HepG2 (cell line): ENCODE results near the gene SLC6A6. TPM values are rescaled to one million over a fixed set of nuclear protein-coding genes. Genes with fewer than 3 reads are reported as not detected.

Experiments used
- ATAC-seq: fragments of 200-7000 bp; cut with Tn5 transposase; 3 replicates; pipeline ENCODE4 v1.9.1; 2020; ENCODE audit warnings: mild to moderate bottlenecking, moderate library complexity
- BruUV-seq: library from RNA; stranded (reverse); fragments of 400-500 nt; replicated peaks from 2 replicates; lab custom pipeline; 2021; lab: Mats Ljungman, UMichigan
- CTCF ChIA-PET: fragments of 300-600 bp; formaldehyde crosslinking; extraction: SDS; loops from one replicate; lab custom pipeline; 2021; ENCODE audit warnings: low total read pairs, inconsistent platforms, low intra/inter-chr PET ratio; lab: Yijun Ruan, JAX
- POLR2A ChIA-PET: fragments of 350-600 bp; sonication (Branson Sonifier 250); formaldehyde crosslinking; loops from one replicate; lab custom pipeline; 2020; ENCODE audit warnings: antibody characterized with exemption, inconsistent platforms; lab: Yijun Ruan, JAX
- DNase-seq: peaks from one replicate; pipeline ENCODE4 v3.0.0-alpha.2; 2015; ENCODE audit warnings: low spot score
- FAIRE-seq: peaks from 3 replicates; lab custom pipeline; 2011; peaks lifted over from hg19 to GRCh38; lab: Jason Lieb, UNC
- H2AFZ ChIP-seq: one replicate; pipeline ENCODE4 v1.6.1; 2011; ENCODE audit warnings: low read length, inconsistent platforms
- H3K27ac ChIP-seq: fragments of 300-600 bp; 3 replicates; pipeline ENCODE4 v1.8.0; 2011; ENCODE audit warnings: mixed run types, mild to moderate bottlenecking, mixed read lengths, low read length, inconsistent platforms; ENCODE audit not compliant: insufficient read depth; ENCODE audit errors: extremely low read length
- H3K27me3 ChIP-seq, 2 experiments: fragments of 200-600 bp in 1 of 2; 2 replicates in 1 of 2; 3 replicates in 1 of 2; pipeline versions ENCODE4 v1.6.0 to v1.8.0; 2011; ENCODE audit warnings: low read length in 2 of 2, mild to moderate bottlenecking in 2 of 2, moderate library complexity in 2 of 2, inconsistent platforms in 1 of 2; ENCODE audit not compliant: insufficient read depth in 2 of 2, control insufficient read depth in 1 of 2
- H3K36me3 ChIP-seq, 2 experiments: fragments of 200-600 bp in 1 of 2; replicated peaks in 1 of 2; 2 replicates in 1 of 2; 3 replicates in 1 of 2; pipeline versions ENCODE4 v1.5.1 to v1.8.0; 2011; ENCODE audit warnings: low read length in 2 of 2, inconsistent platforms in 1 of 2; ENCODE audit not compliant: insufficient read depth in 2 of 2, control insufficient read depth in 1 of 2
- H3K4me1 ChIP-seq: 2 replicates; pipeline ENCODE4 v1.5.1; 2012; ENCODE audit warnings: low read length, inconsistent platforms; ENCODE audit not compliant: insufficient read depth
- H3K4me2 ChIP-seq: 2 replicates; pipeline ENCODE4 v1.6.0; 2011; ENCODE audit warnings: low read depth, low read length, inconsistent platforms
- H3K4me3 ChIP-seq, 3 experiments: fragments of 200-600 bp in 1 of 3; sonication (generic), shearing (Covaris generic) in 1 of 3; replicated peaks in 1 of 3; 2 replicates each; pipeline ENCODE4 v1.5.1; 2011 to 2016; ENCODE audit warnings: low read length in 3 of 3, inconsistent platforms in 2 of 3, low read depth in 2 of 3, mild to moderate bottlenecking in 2 of 3, control low read depth in 1 of 3, mixed read lengths in 1 of 3; ENCODE audit not compliant: insufficient read depth in 1 of 3
- H3K79me2 ChIP-seq: one replicate; pipeline ENCODE4 v1.6.1; 2011; ENCODE audit warnings: low read length, inconsistent platforms; ENCODE audit not compliant: insufficient read depth
- H3K9ac ChIP-seq: 2 replicates; pipeline ENCODE4 v1.6.0; 2011; ENCODE audit warnings: mild to moderate bottlenecking, low read depth, low read length, inconsistent platforms; ENCODE audit not compliant: insufficient read depth
- H3K9me3 ChIP-seq: 2 replicates; pipeline ENCODE4 v1.5.1; 2012; ENCODE audit warnings: mild to moderate bottlenecking, low read length
- H4K20me1 ChIP-seq: 2 replicates; pipeline ENCODE4 v1.6.0; 2011; ENCODE audit warnings: inconsistent platforms, mild to moderate bottlenecking, low read length, moderate library complexity; ENCODE audit not compliant: insufficient read depth
- ATF5 ChIP-seq: sonication (generic); formaldehyde crosslinking; IDR thresholded peaks from 2 replicates; pipeline ENCODE4 v1.4.0; 2020; ENCODE audit warnings: mild to moderate bottlenecking, low read depth, missing genetic modification reagents
- EZH2 ChIP-seq: conservative IDR thresholded peaks from 2 replicates; pipeline ENCODE4 v1.6.1; 2012; ENCODE audit warnings: mild to moderate bottlenecking, low read depth, low read length, moderate library complexity
- KLF6 ChIP-seq: IDR thresholded peaks from 2 replicates; pipeline ENCODE4 v1.8.0; 2016; ENCODE audit warnings: missing biosample characterization, missing genetic modification reagents
- SOX13 ChIP-seq, 3 experiments: fragments of 450-650 bp in 1 of 3; sonication (generic) in 1 of 3; formaldehyde crosslinking in 1 of 3; IDR thresholded peaks in 2 of 3; conservative IDR thresholded peaks in 1 of 3; 2 replicates each; pipeline versions ENCODE4 v1.5.0 to v1.6.1; 2016 to 2020; ENCODE audit warnings: antibody characterized with exemption in 1 of 3, mild to moderate bottlenecking in 1 of 3, missing compliant biosample characterization in 1 of 3, missing genetic modification reagents in 1 of 3, moderate library complexity in 1 of 3
- SOX5 ChIP-seq: IDR thresholded peaks from 2 replicates; pipeline ENCODE4 v1.6.1; 2016; ENCODE audit warnings: borderline replicate concordance
- ZBTB40 ChIP-seq, 2 experiments: fragments of 450-650 bp in 1 of 2; sonication (generic) in 1 of 2; formaldehyde crosslinking in 1 of 2; IDR thresholded peaks; 2 replicates each; pipeline versions ENCODE4 v1.6.1 to v1.8.0; 2016 to 2022; ENCODE audit warnings: antibody characterized with exemption in 1 of 2, mild to moderate bottlenecking in 1 of 2, missing genetic modification reagents in 1 of 2
- ZFP1 ChIP-seq: IDR thresholded peaks from 2 replicates; pipeline ENCODE4 v1.6.1; 2016
- ZFP36 ChIP-seq: fragments of 150-350 bp; IDR thresholded peaks from 2 replicates; pipeline ENCODE4 v1.6.1; 2018; ENCODE audit warnings: borderline replicate concordance, low read length, low read depth; ENCODE audit not compliant: partially characterized antibody
- ZIK1 ChIP-seq: sonication (generic); formaldehyde crosslinking; IDR thresholded peaks from 2 replicates; pipeline ENCODE4 v1.5.0; 2020; ENCODE audit warnings: mild to moderate bottlenecking, low read depth, missing genetic modification reagents, borderline replicate concordance
- ZNF180 ChIP-seq: sonication (generic); formaldehyde crosslinking; IDR thresholded peaks from 2 replicates; pipeline ENCODE4 v1.4.0; 2020; ENCODE audit warnings: low read depth, missing genetic modification reagents, borderline replicate concordance
- ZNF225 ChIP-seq: sonication (generic); formaldehyde crosslinking; IDR thresholded peaks from 2 replicates; pipeline ENCODE4 v1.4.0; 2020; ENCODE audit warnings: mild to moderate bottlenecking, missing genetic modification reagents
- ZNF605 ChIP-seq: sonication (generic); formaldehyde crosslinking; IDR thresholded peaks from 2 replicates; pipeline ENCODE4 v1.8.0; 2022; ENCODE audit warnings: mild to moderate bottlenecking, missing genetic modification reagents
- ZNF678 ChIP-seq: sonication (generic); formaldehyde crosslinking; IDR thresholded peaks from 2 replicates; pipeline ENCODE4 v1.4.0; 2020; ENCODE audit warnings: mild to moderate bottlenecking, missing genetic modification reagents
- ZNF776 ChIP-seq: sonication (generic); formaldehyde crosslinking; IDR thresholded peaks from 2 replicates; pipeline ENCODE4 v1.4.0; 2020; ENCODE audit warnings: mild to moderate bottlenecking, missing genetic modification reagents
- WGBS: methylation state at CpG from one replicate; pipeline ENCODE4 v1.1.6; 2017; ENCODE audit warnings: low lambda C conversion rate; 5-methylcytosine and 5-hydroxymethylcytosine counted together
- in situ Hi-C: cut with HindIII; loops from 2 replicates; pipeline ENCODE4 v1.10.0; 2017; ENCODE audit warnings: low pct_unique_long_range_greater_than_20kb; ENCODE audit not compliant: extremely low pct_ligation_motif_present
- intact Hi-C: fragments of 100-400 bp; cut with micrococcal nuclease; formaldehyde crosslinking; loops from one replicate; pipeline ENCODE4 v1.10.0; 2022; ENCODE audit not compliant: unreplicated experiment
- polyA plus RNA-seq, 8 experiments: library from polyadenylated mRNA; depleted of rRNA in 3 of 8; stranded (reverse) in 7 of 8; unstranded in 1 of 8; fragments of >200 nt; fragmentation: Illumina TruSeq in 4 of 8; extraction: Trizol in 4 of 8; gene quantifications; 2 replicates each; pipeline versions ENCODE4 v1.2.1 to v1.2.3, GENCODE V29; 2011 to 2016; ENCODE audit warnings: low read depth in 4 of 8, missing spikeins in 1 of 8, mixed read lengths in 1 of 8; ENCODE audit not compliant: insufficient read depth in 1 of 8
- total RNA-seq, 5 experiments: library from RNA; depleted of rRNA; stranded (reverse); fragments of >200 nt; fragmentation: Illumina TruSeq; extraction: Trizol; gene quantifications; 2 replicates each; pipeline ENCODE4 v1.2.3, GENCODE V29; 2016; ENCODE audit warnings: low read depth in 1 of 5

SLC6A6 gene
- total and polyA plus RNA-seq, 2 of the 13 experiments (the other 11 are each of a cell fraction or from before 2014, with no cell fraction given): 14.1 to 20.7 TPM

GRCh38 chr3:14489641-14490040 is 87.2 kb downstream of the SLC6A6 start (continued):
- no peak for TF ChIP-seq ZBTB40 (IDR thresholded peaks at IDR 0.05)
- no peak for TF ChIP-seq ZBTB40 (CRISPR knock-in tag; IDR thresholded peaks at IDR 0.05)

- ATAC-seq (no peak), DNase-seq (no peak), FAIRE-seq (no peak)
- ChIA-PET CTCF (no interaction called here), POLR2A (no interaction called here)
- Histone ChIP-seq H3K36me3 (peaks cover 3 to 17% of the 10 kb centered on the region in 2 experiments; a peak in 3 of 5 replicates), H3K9me3 (no peaks in the 10 kb centered on the region), H3K4me1 (no peaks in the 10 kb centered on the region), H3K4me3 (no peak overlapping the region), H4K20me1 (no peaks in the 10 kb centered on the region), H3K27ac (no peak overlapping the region), H3K4me2 (no peak overlapping the region), H3K79me2 (no peaks in the 10 kb centered on the region), H3K9ac (no peak overlapping the region), H3K27me3 (no peaks in the 10 kb centered on the region), H2AFZ (no peak overlapping the region)
- WGBS: 85% methylated on average over 4 of the region's 4 CpGs
- BruUV-seq: no TSS peak
- intact Hi-C loops (no loop called here), in situ Hi-C loops (no loop called here)
- TF ChIP-seq ZNF180: no peak
- no peak for TF ChIP-seq ZNF225 (CRISPR knock-in tag)
- TF ChIP-seq ATF5: no peak
- TF ChIP-seq ZNF776 (CRISPR knock-in tag): no peak
- TF ChIP-seq ZFP1 (CRISPR knock-in tag): no peak
- no peak for TF ChIP-seq SOX5
- TF ChIP-seq ZNF605 (CRISPR knock-in tag): no peak
- TF ChIP-seq SOX13 (IDR thresholded peaks at IDR 0.05): no peak
- no peak for TF ChIP-seq SOX13 (CRISPR knock-in tag; conservative IDR thresholded peaks at IDR 0.05 in 1 of 2, IDR thresholded peaks at IDR 0.05 in 1 of 2)
- no peak for TF ChIP-seq KLF6 (CRISPR knock-in tag)
- no peak for TF ChIP-seq ZFP36
- no peak for TF ChIP-seq ZIK1
- no peak for TF ChIP-seq ZNF678 (CRISPR knock-in tag)
- no peak for TF ChIP-seq EZH2
These were observed 87.8 kb downstream of the SLC6A6 start for GRCh38 chr3:14490255-14490654.
